Measurements from ENCODE around the gene FYN. TPM values are rescaled to one million over a fixed set of nuclear protein-coding genes. Genes with fewer than 3 reads are reported as not detected.

The FYN gene
- total and polyA plus RNA-seq, 2 of the 4 experiments (the other 2 are of a cell fraction): 30.8 to 36.4 TPM

- H2AK5ac ChIP-seq (ENCODE audit: low read depth, low read length): no peak overlapping the region
- peaks cover 33 to 51% of the 10 kb centered on the region in 2 experiments for H3K79me1 ChIP-seq (ENCODE audit: low read depth in 1 of 2, low read length in 2 of 2)
- H3K9me1 ChIP-seq (ENCODE audit: insufficient read depth, low read length): no peaks in the 10 kb centered on the region
- H3K14ac ChIP-seq (replicated peaks; ENCODE audit: low read depth, low read length): no peak overlapping the region
- no peak overlapping the region for H4K8ac ChIP-seq (ENCODE audit: low read depth in 2 of 2, low read length in 2 of 2)
- WGBS, 2 experiments (ENCODE audit: extremely low coverage in 2 of 2, insufficient read length in 1 of 2): no CpG with 5 or more reads among the region's 6 CpGs
- H3K27me3 ChIP-seq (ENCODE audit: control insufficient read depth, insufficient read depth, low read length): no peaks in the 10 kb centered on the region
- no peak overlapping the region for H3K4me2 ChIP-seq (ENCODE audit: low read depth, low read length)
- no peak for ATAC-seq (ENCODE audit: low read depth)
- intact Hi-C loops (cut with micrococcal nuclease): no loop called here
- H3K23ac ChIP-seq (ENCODE audit: low read depth, low read length): no peak overlapping the region
- H2BK5ac ChIP-seq (ENCODE audit: low read depth, low read length, poor library complexity, severe bottlenecking): no peak overlapping the region
- H3K27ac ChIP-seq (ENCODE audit: insufficient read depth, low read length): no peak overlapping the region
- H4K5ac ChIP-seq (ENCODE audit: low read depth, low read length): no peak overlapping the region
- no peak overlapping the region for H3K4me3 ChIP-seq (ENCODE audit: insufficient read depth, low read depth, low read length)
- DNase-seq: no peak
- peaks cover 14% of the 10 kb centered on the region; the same call in 1 of the 2 replicates for H4K20me1 ChIP-seq (ENCODE audit: insufficient read depth, low read length)
- POLR2A ChIA-PET (ENCODE audit: unreplicated experiment): no interaction called here
- H3K9me3 ChIP-seq (ENCODE audit: control insufficient read depth, insufficient read depth, low read length): no peaks in the 10 kb centered on the region
- no peak overlapping the region for H2BK15ac ChIP-seq (ENCODE audit: low read depth, low read length)
- CTCF ChIA-PET: no interaction called here
- H3K4ac ChIP-seq (ENCODE audit: low read depth, low read length): no peak overlapping the region
- BruUV-seq (replicated peaks): no TSS peak
- no peak overlapping the region for H3K9ac ChIP-seq (ENCODE audit: low read depth, low read length)
- 0 out of 2 replicates have a peak, but pooled peaks cover 1% of the 10 kb centered on the region for H3K36me3 ChIP-seq (ENCODE audit: control insufficient read depth, insufficient read depth, low read length)
- H4K91ac ChIP-seq (ENCODE audit: insufficient read depth, low read depth, low read length): no peak overlapping the region
- TF ChIP-seq, protein P1, sequence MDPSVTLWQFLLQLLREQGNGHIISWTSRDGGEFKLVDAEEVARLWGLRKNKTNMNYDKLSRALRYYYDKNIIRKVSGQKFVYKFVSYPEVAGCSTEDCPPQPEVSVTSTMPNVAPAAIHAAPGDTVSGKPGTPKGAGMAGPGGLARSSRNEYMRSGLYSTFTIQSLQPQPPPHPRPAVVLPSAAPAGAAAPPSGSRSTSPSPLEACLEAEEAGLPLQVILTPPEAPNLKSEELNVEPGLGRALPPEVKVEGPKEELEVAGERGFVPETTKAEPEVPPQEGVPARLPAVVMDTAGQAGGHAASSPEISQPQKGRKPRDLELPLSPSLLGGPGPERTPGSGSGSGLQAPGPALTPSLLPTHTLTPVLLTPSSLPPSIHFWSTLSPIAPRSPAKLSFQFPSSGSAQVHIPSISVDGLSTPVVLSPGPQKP (IDR thresholded peaks at IDR 0.05; ENCODE audit: borderline replicate concordance, low read depth, low read length): no peak
- no peak for TF ChIP-seq POLR2A (IDR thresholded peaks at IDR 0.05; ENCODE audit: low read depth, low read length)
- H2BK120ac ChIP-seq (ENCODE audit: low read depth, low read length): no peak overlapping the region
- no peak overlapping the region for H3K56ac ChIP-seq (ENCODE audit: extremely low read depth, insufficient read depth, low read length)
- H2AK9ac ChIP-seq (replicated peaks; ENCODE audit: low read depth, low read length, poor library complexity): no peak overlapping the region
- H3K4me1 ChIP-seq (ENCODE audit: control insufficient read depth, insufficient read depth, low read length): no peaks in the 10 kb centered on the region
- in situ Hi-C loops (cut with MboI; ENCODE audit: low sequenced_read_pairs): no loop called here
- H2AFZ ChIP-seq (replicated peaks; ENCODE audit: low read length, poor library complexity): no peak overlapping the region
- H2BK20ac ChIP-seq (ENCODE audit: low read depth, low read length): no peak overlapping the region
- no peak overlapping the region for H3K18ac ChIP-seq (ENCODE audit: low read depth, low read length)
- dilution Hi-C loops (cut with HindIII; ENCODE audit: low sequenced_read_pairs, unreplicated experiment): no loop called here
These were observed 8.1 kb downstream of the FYN start for GRCh38 chr6:111865049-111865585.

All from IMR-90 (cell line).